HL-60/S4 treated with retinoic acid at 250 ng/mL for 4 days and 3 days (cell line): ENCODE measurements around the gene ROBO4.

Source experiments
- in situ Hi-C: fragments of 300-500 bp; cut with MboI; formaldehyde crosslinking; loops from 2 replicates; pipeline ENCODE4 v1.7.0; 2022; ENCODE audit warnings: low sequenced_read_pairs

ROBO4 gene

DNA sequence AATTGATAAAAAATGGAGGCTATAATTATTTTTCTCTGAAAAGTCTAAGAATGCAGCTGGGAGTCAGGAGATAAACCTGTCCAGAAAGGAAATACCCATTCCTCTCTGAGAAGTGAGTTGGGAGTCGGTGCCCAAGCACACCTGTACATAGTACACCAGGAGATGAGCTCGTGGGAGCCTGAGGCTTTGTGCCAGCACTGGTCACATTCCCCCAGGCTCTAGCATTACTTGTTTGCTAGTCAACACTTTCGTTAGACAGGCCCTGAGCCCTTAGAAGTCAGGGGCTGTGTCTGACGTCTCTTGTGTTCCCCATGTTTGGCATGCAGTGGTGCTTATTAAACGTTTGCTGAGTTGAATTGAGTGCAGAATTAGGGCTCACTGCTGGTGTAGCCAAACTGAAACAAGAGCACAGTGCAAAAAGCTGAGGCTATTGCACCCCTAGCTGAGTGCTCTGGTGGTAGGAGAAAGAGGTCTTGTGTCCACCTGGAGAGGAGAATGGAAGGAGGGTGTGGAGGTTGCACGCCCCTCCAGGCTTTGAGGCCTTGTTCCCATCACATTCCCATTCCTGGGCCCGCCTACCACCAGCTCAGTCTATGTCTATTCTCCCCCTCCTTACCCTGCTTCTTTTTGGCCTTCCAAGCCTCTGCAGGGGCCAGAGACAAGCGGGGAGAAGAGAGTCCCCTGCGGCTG lies 6.8 kb downstream of the ROBO4 start:
- in situ Hi-C loops, result no loop called here

DNA sequence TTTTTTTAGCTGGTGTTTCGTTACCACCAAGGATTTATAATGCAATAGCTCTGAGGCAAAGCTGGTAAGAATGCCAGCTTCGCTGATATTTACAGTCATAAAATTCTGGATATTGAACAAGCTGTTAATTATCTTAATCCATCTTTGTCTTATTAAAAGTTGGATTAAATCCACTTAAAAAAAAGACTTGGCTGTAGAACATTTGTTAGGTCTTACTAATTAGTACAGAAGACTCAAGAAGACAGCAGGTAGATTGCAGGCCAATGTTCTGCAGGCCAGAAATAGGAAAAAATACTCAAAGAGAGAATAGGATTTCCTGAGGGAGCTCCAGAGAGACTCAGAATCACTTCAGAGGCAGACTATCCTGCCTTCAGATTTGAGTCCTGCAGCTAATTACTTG lies 7.5 kb downstream of the ROBO4 start:
- in situ Hi-C loops, result no loop called here

- in situ Hi-C loops, result no loop called here
Measured at GRCh38 chr11:124889191-124890091, 8.2 kb downstream of the ROBO4 start.

GRCh38 chr11:124887667-124888013 lies 10.0 kb downstream of the ROBO4 start:
- in situ Hi-C loops, result no loop called here

DNA sequence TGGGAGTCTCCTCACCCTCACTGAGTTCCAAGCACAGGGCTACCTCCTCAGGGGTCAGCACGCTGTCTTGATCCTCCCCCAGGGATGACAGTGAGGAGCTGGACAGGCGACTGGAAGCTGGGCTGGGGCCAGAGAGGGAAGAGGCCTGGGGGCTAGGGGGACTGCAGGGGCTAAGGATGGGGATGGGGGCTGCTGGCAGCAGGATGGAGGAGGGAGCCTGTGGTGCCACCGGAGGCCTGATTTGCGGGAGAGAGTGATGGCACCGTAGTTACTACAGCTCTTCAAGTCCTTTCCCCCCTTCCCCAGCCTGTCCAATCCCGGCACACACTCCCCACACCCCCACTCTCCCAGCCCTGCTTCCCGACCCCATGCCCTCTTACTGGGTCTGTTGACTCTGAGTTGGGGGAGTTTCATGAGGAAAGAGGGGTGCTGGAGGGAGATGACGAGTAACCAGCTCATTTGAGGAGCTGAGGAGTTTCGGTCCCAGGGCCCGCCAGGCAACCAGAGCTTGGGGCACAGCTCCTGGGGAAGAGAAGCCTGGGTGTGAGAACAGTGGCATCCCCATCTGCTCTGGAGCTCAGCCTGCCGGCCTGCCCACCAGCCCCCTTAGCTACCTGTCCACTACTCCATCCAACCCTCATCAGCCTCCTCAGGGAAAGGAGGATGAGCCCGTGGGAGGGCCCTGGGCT lies 10.5 kb downstream of the ROBO4 start:
- in situ Hi-C loops, result no loop called here

DNA sequence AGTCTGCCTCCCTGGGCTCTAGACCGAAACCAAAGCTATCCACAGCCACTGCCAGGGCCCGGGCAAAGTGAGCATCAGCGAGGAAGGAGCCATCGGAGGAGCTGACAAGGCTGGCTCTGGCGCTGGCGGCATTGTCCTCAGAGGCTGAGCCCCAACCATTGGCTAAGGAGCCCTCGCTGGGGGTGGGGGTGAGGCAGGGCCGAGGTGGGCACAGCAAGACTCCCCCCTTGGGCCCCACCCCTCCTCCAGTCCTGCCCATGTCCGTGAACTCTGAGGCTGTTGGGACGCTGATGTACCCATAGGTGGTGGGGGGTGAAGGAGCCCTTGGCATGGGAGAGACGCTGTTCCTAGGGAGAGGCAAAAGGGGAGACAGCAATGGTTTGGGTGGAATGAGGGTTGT lies 11.2 kb downstream of the ROBO4 start:
- in situ Hi-C loops, result no loop called here

GRCh38 chr11:124884869-124885479 lies 12.7 kb downstream of the ROBO4 start:
- in situ Hi-C loops, result no loop called here

- in situ Hi-C loops, result no loop called here
Measured at GRCh38 chr11:124884340-124884739, 13.3 kb downstream of the ROBO4 start.

DNA sequence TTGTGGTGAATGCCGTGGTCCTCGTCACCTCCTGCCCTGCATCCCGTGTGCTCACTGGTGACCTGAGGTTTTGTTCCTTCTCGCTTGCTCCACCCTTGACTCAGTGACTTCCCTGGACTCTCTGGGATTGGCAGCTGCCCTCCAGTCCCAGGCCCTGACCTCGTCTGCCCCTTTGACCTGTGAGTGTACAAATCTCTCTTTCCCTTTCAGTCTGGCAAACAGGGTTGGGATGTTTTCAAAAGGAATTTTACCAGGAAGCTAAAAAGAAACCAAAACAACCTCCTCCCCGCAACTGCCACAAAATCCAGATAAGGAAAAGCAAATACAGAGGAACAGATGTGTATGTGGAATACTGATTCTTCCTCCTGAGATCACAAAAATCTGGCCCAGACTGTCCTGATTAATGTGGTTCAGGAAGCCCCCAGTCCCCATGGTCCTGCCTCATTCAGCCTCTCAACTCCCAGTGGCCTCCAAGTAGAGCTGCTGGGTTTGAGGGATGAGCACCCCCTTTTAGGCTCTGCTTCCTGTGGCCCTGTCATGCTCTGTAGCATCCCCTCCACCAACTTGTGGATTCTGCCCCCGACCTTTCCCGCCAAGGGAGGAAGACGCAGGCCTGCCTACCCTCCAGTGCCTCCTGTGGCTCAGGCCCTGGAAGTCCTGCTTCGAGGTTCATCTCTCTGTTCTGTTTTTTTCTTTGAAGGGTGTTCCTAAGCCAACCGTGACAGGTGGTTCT lies 15.2 kb downstream of the ROBO4 start:
- in situ Hi-C loops, result no loop called here

GRCh38 chr11:124880958-124881357 lies 16.7 kb downstream of the ROBO4 start:
- in situ Hi-C loops, result no loop called here

DNA sequence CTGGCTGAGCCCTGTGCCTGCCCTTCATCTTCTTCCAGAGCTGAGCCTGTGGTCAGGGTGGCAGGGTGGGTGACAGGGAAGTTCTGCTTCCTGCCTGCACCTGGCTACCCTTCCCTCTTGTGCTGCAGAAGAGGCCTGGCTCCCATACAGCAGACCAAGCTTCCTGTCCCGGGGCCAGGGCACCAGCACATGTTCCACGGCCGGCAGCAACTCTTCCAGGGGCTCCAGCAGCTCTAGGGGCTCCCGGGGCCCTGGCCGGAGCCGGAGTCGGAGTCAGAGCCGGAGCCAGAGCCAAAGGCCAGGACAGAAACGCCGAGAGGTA lies 17.4 kb downstream of the ROBO4 start:
- in situ Hi-C loops, result no loop called here

DNA sequence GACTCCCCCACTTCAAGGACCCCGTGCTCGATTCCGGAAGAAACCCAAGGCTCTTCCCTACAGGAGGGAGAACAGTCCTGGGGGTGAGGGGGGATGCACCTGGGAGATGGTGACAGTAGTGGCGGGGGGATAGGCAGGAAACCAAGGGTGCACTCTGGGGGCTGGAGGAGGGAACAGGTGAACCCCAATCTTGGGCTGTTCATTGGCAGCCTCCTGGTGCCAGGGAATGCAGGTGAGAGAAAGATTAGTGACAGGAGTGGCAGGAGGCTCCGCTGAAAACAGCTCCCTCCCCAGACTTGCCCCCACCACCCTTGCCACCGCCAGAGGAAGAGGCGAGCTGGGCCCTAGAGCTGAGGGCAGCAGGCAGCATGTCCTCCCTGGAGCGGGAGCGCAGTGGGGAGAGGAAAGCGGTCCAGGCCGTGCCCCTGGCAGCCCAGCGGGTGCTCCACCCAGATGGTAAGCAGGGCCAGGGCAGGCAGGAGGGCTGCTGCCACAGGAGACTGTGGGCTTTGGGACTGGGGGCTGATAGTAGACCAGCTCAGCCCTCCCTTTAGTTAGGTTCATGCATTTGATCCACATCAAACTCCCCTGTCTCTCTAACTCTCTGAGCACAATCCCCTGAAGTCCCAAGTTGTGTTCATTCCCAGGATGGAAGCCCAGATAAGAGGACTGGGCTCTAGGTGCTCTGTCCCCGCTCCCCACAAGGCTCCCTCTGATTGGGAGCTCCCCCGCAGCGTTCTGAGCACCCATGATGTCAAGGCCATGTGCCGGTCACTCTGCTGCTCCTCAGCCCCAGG lies 18.0 kb downstream of the ROBO4 start:
- in situ Hi-C loops, result no loop called here

DNA sequence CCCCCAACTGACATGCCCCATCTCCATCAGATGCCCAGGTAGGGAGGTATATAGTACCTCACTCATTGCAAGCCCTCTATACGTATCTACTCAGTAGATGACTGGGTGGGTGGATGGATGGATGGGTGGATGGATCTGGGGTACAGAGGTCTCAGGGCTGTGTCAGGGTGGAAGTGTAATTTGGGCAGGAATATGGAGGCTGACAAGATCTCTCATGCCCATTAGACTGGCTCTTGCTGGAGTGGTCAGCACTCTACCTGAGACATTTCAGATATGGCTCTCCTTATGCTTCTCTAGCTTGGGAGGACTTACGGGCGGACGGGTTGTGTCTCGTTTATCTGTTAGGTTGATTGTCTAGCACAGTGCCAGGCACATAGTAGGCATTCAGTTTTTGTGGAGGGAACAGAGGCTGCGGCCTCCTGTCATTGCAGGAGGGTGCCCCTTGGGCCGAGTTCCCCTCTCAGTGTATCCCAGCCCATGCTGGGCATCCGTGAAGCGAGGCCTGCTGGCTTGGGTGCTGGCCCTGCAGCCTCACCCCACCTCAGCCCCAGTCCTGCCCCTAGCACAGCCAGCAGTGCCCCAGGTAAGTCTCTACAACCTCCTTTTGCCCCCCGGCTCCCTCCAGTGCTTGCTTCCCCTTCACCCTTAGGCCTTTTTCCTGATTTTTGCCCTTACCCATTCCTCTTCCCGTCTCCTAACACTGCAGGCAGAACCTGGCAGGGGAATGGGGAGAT lies 18.7 kb downstream of the ROBO4 start:
- in situ Hi-C loops, result no loop called here

DNA sequence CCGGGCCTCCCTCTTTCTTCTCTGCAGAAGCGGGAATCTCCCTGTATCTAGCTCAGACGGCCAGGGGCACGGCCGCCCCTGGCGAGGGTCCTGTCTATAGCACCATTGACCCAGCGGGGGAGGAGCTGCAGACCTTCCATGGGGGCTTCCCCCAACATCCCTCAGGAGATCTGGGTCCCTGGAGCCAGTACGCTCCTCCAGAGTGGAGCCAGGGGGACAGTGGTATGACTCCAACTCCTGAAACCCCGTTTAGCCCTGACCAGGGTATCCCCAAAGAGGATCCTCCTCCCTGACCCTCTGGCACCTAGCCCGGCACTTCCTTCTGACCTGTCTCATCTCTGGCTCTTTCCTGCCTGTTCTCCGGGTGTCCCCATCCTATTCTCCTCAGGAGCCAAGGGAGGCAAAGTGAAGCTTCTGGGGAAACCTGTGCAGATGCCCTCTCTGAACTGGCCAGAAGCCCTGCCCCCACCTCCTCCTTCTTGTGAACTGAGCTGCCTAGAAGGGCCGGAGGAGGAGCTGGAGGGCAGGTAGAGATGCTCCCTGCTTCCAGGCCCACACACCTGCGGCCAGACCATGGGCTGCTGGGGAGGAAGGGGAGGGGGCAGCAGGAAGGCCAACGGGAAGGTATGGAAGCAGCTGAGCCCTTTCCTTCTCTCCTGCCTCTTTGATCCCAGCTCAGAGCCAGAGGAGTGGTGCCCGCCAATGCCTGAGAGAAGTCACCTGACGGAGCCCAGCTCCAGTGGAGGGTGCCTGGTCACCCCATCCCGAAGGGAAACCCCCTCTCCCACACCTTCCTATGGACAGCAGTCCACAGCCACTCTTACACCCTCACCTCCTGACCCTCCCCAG lies 19.5 kb downstream of the ROBO4 start:
- in situ Hi-C loops, result no loop called here

GRCh38 chr11:124877631-124877909 lies 20.1 kb downstream of the ROBO4 start:
- in situ Hi-C loops, result no loop called here

DNA sequence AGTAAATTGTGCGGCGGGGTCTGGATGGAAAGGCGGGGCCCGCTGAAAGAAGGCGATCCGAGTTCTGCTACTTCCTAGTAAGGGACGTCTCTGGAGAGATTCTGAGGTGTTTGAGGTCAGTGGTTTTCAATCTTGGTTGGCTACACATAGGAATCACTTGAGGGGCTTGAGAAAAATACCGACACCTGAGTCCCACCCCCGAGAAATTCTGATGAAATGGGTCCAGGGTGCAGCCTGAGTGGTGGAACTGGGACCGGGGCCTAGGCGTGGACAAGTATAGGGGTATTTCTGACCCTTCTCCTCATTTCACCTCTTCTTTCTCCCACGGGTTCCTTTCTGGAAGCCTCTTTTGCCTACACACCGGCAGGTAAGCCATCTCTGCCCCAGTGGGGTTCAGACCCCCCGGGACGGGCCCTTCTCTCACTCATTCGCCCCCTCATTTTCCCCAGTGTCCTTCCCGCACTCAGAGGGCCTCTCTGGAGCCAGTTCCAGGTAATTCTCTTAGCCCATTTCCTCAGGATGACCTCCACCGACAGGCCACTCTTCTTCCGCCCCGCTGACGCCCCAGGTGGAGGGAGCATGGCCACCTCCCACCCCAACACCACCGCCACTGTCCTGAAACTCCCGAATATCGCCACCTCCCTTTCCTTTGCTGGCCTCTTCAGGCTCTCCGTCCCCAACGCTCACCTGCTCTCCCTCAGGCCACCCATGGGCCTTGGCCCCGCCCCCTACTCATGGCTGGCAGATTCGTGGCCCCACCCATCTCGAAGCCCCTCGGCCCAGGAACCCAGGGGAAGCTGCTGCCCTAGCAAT lies 20.6 kb downstream of the ROBO4 start:
- in situ Hi-C loops, result no loop called here

DNA sequence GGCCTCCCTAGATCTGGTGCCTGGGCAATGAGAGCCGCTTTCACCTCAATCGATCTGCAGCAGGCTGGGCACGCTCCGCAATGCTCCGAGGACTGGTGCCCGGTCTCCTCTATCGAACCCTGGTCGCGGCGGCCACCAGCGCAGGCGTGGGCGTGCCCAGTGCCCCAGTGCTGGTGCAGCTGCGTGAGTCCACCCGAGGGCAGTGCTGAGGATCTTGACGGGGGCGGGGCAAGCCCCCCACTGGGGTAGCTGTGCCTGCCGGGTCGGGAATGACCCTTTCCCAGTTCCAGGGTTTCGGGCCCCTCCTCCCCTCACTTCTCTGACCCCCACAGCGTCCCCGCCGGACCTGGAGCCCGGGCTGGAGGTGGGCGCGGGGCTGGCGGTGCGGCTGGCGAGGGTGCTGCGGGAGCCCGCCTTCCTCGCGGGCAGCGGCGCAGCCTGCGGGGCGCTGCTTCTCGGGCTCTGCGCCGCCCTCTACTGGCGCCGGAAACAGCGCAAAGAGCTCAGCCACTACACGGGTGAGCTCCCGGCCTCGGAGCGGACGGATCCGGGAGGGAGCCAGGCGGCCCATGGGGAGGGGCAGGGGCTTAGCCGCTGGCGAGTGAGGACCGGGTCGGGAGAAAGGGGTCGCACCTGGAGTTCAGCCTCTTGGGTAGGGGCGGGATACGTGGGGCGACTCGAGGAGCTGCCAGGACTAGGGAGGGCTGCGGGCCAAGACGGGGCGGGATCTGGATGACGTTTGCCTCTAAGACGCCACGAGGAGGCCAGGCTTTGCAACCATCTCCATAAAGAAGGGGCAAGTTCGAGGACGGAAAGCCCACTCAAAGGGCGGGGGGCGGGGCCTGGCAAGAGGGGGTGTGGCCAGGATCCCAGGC lies 21.5 kb downstream of the ROBO4 start:
- in situ Hi-C loops, result no loop called here
